ENCODE measurements around the gene CIPC. TPM values are rescaled to one million over a fixed set of nuclear protein-coding genes. Genes with fewer than 3 reads are reported as not detected.

CIPC gene
- total RNA-seq, 1 donor from 2014 or later: 18.1 TPM

- DNase-seq: no peak
Observed at GRCh38 chr14:77154421-77154820, 56.4 kb downstream of the CIPC start.

DNA sequence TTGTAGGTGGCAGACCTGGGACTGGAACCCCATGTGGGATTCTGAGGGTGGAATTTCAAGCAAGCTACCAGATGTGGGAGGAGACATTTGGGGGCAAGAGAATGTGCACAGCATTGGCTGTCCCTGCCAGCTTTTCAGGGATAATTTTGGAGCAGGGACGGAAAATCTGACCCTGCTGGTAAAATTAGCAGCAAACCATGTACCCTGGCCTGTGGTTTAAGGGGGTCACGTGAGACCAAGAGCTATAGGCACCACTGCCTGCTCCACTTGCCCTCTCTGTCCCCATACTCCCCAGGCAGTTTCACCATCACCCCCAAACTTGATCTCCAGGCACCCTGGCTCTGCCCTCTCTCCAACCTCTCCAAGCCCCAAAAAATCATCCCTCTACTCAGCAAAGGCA, 57.0 kb downstream of the CIPC start:
- DNase-seq: no peak

GRCh38 chr14:77157740-77158139, 59.7 kb downstream of the CIPC start:
- no peak for DNase-seq

- no peak for DNase-seq
Observed at GRCh38 chr14:77158175-77158881, 60.3 kb downstream of the CIPC start.

GRCh38 chr14:77158882-77159255, 60.8 kb downstream of the CIPC start:
- no peak for DNase-seq

GRCh38 chr14:77161011-77161410, 63.0 kb downstream of the CIPC start:
- no peak for DNase-seq

Other genes starting within 250 kb of the CIPC start
- gene IRF2BPL, start 69.5 kb upstream of the CIPC start, total RNA-seq: 26.7 TPM
- under 0.01 TPM for gene ZDHHC22, start 43.5 kb downstream of the CIPC start, total RNA-seq
- gene TMEM63C, start 83.5 kb downstream of the CIPC start, total RNA-seq: 0.89 TPM
- not detected for gene NGB, start 172.9 kb downstream of the CIPC start, total RNA-seq
- gene POMT2, start 222.6 kb downstream of the CIPC start, total RNA-seq: 17.1 TPM
- gene GSTZ1, start 222.8 kb downstream of the CIPC start, total RNA-seq: 10.9 TPM

All from skin of body (tissue), 2 donors.